ENCODE data around the gene SMC1B. TPM values are rescaled to one million over a fixed set of nuclear protein-coding genes. Genes with fewer than 3 reads are reported as not detected.

The SMC1B gene
- total and polyA plus RNA-seq, 9 of the 15 experiments (the other 6 are each of a cell fraction or from before 2014, with no cell fraction given) = 0.03 TPM; not detected in 8

DNA sequence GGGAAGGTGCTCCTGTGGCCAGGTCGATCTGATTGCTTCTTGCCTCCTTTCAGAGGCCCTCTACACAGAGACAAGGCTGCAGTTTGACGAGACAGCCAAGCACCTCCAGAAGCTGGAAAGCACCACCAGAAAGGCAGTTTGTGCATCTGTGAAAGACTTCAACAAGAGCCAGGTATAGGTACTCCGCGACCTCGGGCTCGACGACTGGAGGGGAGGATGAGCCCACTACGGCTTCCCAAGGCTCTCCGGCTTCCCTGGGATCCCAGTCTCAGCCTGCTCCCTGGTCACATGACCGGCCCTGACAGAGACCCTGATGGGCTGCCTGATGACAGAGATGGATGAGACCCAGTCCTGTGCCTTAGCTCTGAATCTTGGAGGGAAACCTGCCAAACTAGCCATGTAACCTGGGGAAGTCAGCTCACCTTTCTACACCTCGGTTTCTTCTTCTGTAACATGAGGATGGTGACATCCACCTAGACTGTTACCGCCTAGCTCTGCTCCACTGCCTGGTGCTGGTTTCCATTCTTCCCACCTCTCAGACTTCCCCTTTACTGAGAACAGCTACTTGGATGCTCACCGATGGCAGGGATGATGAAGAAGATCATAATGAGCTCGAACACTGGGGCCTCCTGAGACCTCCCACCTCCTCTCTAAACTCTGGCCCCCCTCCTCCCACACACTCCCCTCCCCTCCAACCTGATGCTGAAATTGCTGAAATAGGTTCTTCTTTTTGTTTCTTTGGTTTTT is 9.0 kb upstream of the SMC1B start:
- Histone ChIP-seq H3K27ac (ENCODE audit: extremely low read depth, low read depth, low read length) (no peak overlapping the region), H3K4me3 (no peak overlapping the region), H3K9me1 (ENCODE audit: control insufficient read depth, insufficient read depth, low read length) (no peaks in the 10 kb centered on the region), H3K4me2 (ENCODE audit: insufficient read depth, low read length) (no peak overlapping the region), H4K20me1 (replicated peaks; ENCODE audit: control insufficient read depth, insufficient read depth, low read length) (no peaks in the 10 kb centered on the region), H2AFZ (ENCODE audit: low read depth, low read length) (no peak overlapping the region), H3K79me2 (ENCODE audit: control insufficient read depth, insufficient read depth, low read length) (no peaks in the 10 kb centered on the region), H3K4me1 (replicated peaks in 1 of 2; ENCODE audit: control insufficient read depth in 2 of 2, insufficient read depth in 2 of 2, low read length in 2 of 2) (no peaks in the 10 kb centered on the region; a peak in 1 of 5 replicates), H3K9ac (ENCODE audit: insufficient read depth in 1 of 2, low read depth in 2 of 2, low read length in 2 of 2) (no peak overlapping the region), H3K9me3 (replicated peaks; ENCODE audit: control insufficient read depth, insufficient read depth, low read depth, low read length) (no peaks in the 10 kb centered on the region), H3K27me3 (ENCODE audit: control insufficient read depth in 2 of 2, insufficient read depth in 2 of 2, low read length in 2 of 2) (peaks cover 9 to 37% of the 10 kb centered on the region in 2 experiments; a peak in 4 of 5 replicates), H3K36me3 (ENCODE audit: control insufficient read depth, insufficient read depth, low read length) (no peaks in the 10 kb centered on the region)
- no peak for FAIRE-seq
- intact Hi-C loops (cut with micrococcal nuclease) (no loop called here), in situ Hi-C loops (cut with MboI) (no loop called here)
- POLR2A ChIA-PET = interaction anchor here (0.7 kb wide), 1 partner anchor 71 kb away, joined by 3 read pairs; no protein-coding TSS in a partner anchor
- 0% methylated on average over 12 of the region's 14 CpGs for WGBS (ENCODE audit: insufficient coverage, low coverage, missing lambda C conversion rate)
- no TSS peak for BruUV-seq (replicated peaks)
- CTCF ChIA-PET (ENCODE audit: low intra/inter-chr PET ratio) = no interaction called here
- DNase-seq (ENCODE audit: extremely low read depth in 1 of 4, low spot score in 3 of 4) = no peak
- ATAC-seq = no peak
- TF ChIP-seq RBBP5 (IDR thresholded peaks at IDR 0.05; ENCODE audit: borderline replicate concordance, insufficient read depth, low read length, poor library complexity, severe bottlenecking) (no peak), CAMTA2 (CRISPR knock-in tag; conservative IDR thresholded peaks at IDR 0.05) (no peak)

DNA sequence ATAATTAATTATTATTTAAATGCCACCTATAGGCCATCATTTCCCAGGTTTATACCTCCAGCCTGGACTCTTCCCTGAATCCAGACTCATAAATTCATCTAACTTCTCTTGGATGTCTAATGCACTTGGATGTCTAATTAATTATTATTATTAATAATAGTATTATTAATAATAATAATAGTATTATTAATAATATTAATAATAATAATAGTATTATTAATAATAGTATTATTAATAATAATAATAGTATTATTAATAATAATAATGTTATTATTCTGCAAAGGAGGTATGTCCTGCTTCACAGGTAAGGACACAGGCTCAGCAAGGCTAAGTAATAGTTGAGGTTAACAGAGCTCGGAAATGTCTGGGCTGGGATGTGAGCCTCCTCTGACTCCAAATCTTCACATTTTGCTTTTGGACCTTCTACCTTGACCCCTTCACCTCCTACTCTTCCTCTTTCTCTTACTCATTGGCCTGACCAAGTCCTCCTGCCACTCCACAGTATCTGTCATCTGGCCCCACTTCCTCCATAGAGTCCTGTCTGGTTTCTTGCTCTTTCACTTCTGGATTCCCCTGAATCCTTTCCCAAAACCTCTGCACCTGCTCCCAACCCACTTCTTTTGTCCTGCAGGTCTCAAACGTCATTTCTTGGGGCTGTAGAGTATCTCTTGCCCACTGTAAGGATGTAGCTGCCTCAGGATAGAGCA is 8.1 kb upstream of the SMC1B start:
- intact Hi-C loops (cut with micrococcal nuclease) (no loop called here), in situ Hi-C loops (cut with MboI) (no loop called here)
- no peak for ATAC-seq
- DNase-seq (ENCODE audit: extremely low read depth in 1 of 4, low spot score in 3 of 4) = no peak
- Histone ChIP-seq H3K4me1 (replicated peaks in 1 of 2; ENCODE audit: control insufficient read depth in 2 of 2, insufficient read depth in 2 of 2, low read length in 2 of 2) (no peaks in the 10 kb centered on the region; a peak in 1 of 5 replicates), H4K20me1 (replicated peaks; ENCODE audit: control insufficient read depth, insufficient read depth, low read length) (no peaks in the 10 kb centered on the region), H3K79me2 (ENCODE audit: control insufficient read depth, insufficient read depth, low read length) (no peaks in the 10 kb centered on the region), H2AFZ (ENCODE audit: low read depth, low read length) (no peak overlapping the region), H3K9ac (ENCODE audit: insufficient read depth in 1 of 2, low read depth in 2 of 2, low read length in 2 of 2) (no peak overlapping the region), H3K4me2 (ENCODE audit: insufficient read depth, low read length) (no peak overlapping the region), H3K27me3 (ENCODE audit: control insufficient read depth in 2 of 2, insufficient read depth in 2 of 2, low read length in 2 of 2) (peaks cover 6 to 33% of the 10 kb centered on the region in 2 experiments; a peak in 4 of 5 replicates), H3K36me3 (ENCODE audit: control insufficient read depth, insufficient read depth, low read length) (no peaks in the 10 kb centered on the region), H3K27ac (ENCODE audit: extremely low read depth, low read depth, low read length) (no peak overlapping the region), H3K9me1 (ENCODE audit: control insufficient read depth, insufficient read depth, low read length) (no peaks in the 10 kb centered on the region), H3K9me3 (replicated peaks; ENCODE audit: control insufficient read depth, insufficient read depth, low read depth, low read length) (no peaks in the 10 kb centered on the region), H3K4me3 (no peak overlapping the region)
- CTCF ChIA-PET (ENCODE audit: low intra/inter-chr PET ratio) = no interaction called here
- BruUV-seq (replicated peaks) = no TSS peak
- FAIRE-seq = no peak
- WGBS (ENCODE audit: insufficient coverage, low coverage, missing lambda C conversion rate) = 0% methylated on average over 2 of the region's 2 CpGs
- POLR2A ChIA-PET = no interaction called here
- TF ChIP-seq AFF4 (CRISPR knock-in tag; IDR thresholded peaks at IDR 0.05) (no peak), DACH1 (IDR thresholded peaks at IDR 0.05; ENCODE audit: partially characterized antibody) (peak; percentile 19), HBP1 (CRISPR knock-in tag; IDR thresholded peaks at IDR 0.05) (no peak)

Data from K562 (cell line).